GM23338 (cell line): Measurements from ENCODE around the gene URM1. TPM values are rescaled to one million over a fixed set of nuclear protein-coding genes. Genes with fewer than 3 reads are reported as not detected.
A peak's percentile ranks its signal among the peaks of the same experiment; 100 is the strongest.

Experiments
- ATAC-seq: fragments of 200-7000 bp; cut with Tn5 transposase; 3 replicates; pipeline ENCODE4 v1.9.1; 2020
- DNase-seq: peaks from one replicate; pipeline ENCODE4 v3.0.0-alpha.2; 2015; ENCODE audit warnings: low spot score
- H2AFZ ChIP-seq: fragments of 200-600 bp; sonication (generic); 2 replicates; pipeline ENCODE4 v1.8.0; 2016; ENCODE audit warnings: antibody characterized with exemption, mild to moderate bottlenecking, moderate library complexity
- H3F3A ChIP-seq: fragments of 200-600 bp; sonication (generic); replicated peaks from 2 replicates; pipeline ENCODE4 v1.8.0; 2017; ENCODE audit warnings: antibody characterized with exemption, mixed run types, low read depth
- H3K27ac ChIP-seq: fragments of 200-600 bp; sonication (generic); 2 replicates; pipeline ENCODE4 v1.6.1; 2016; ENCODE audit warnings: low read depth
- H3K27me3 ChIP-seq: fragments of 200-600 bp; sonication (generic); 2 replicates; pipeline ENCODE4 v1.8.0; 2016; ENCODE audit warnings: mild to moderate bottlenecking, mixed run types, moderate library complexity; ENCODE audit not compliant: insufficient read depth
- H3K36me3 ChIP-seq: fragments of 200-600 bp; sonication (generic); 2 replicates; pipeline ENCODE4 v1.8.0; 2016; ENCODE audit warnings: mild to moderate bottlenecking; ENCODE audit not compliant: insufficient read depth
- H3K4me1 ChIP-seq: fragments of 200-600 bp; sonication (generic); 2 replicates; pipeline ENCODE4 v1.8.0; 2016; ENCODE audit warnings: mild to moderate bottlenecking, moderate library complexity; ENCODE audit not compliant: insufficient read depth
- H3K4me2 ChIP-seq: fragments of 200-600 bp; sonication (generic); 2 replicates; pipeline ENCODE4 v1.7.1; 2017; ENCODE audit warnings: mixed run types
- H3K4me3 ChIP-seq: fragments of 200-600 bp; sonication (generic); 2 replicates; pipeline ENCODE4 v1.6.1; 2016; ENCODE audit warnings: mixed run types
- H3K79me2 ChIP-seq: fragments of 200-600 bp; sonication (generic); replicated peaks from 2 replicates; pipeline ENCODE4 v1.8.0; 2017; ENCODE audit warnings: mild to moderate bottlenecking; ENCODE audit not compliant: insufficient read depth
- H3K9me2 ChIP-seq: fragments of 200-600 bp; sonication (generic); 2 replicates; pipeline ENCODE4 v1.8.0; 2017; ENCODE audit not compliant: insufficient read depth
- H4K20me1 ChIP-seq: fragments of 200-600 bp; sonication (generic); replicated peaks from 2 replicates; pipeline ENCODE4 v1.8.0; 2017; ENCODE audit warnings: mild to moderate bottlenecking; ENCODE audit not compliant: insufficient read depth
- H3K27ac Mint-ChIP-seq: 2 replicates; pipeline ENCODE4 v1.8.0; 2020; ENCODE audit warnings: inconsistent platforms, mild to moderate bottlenecking, moderate library complexity, mixed read lengths
- H3K27me3 Mint-ChIP-seq: 3 replicates; pipeline ENCODE4 v1.8.0; 2022; ENCODE audit warnings: low read depth, mild to moderate bottlenecking, moderate library complexity, mixed read lengths, inconsistent platforms; ENCODE audit not compliant: insufficient read depth, poor library complexity
- H3K36me3 Mint-ChIP-seq: 3 replicates; pipeline ENCODE4 v1.8.0; 2021; ENCODE audit warnings: low read depth, mild to moderate bottlenecking, inconsistent platforms, moderate library complexity, mixed read lengths
- H3K4me1 Mint-ChIP-seq: 3 replicates; pipeline ENCODE4 v1.8.0; 2020; ENCODE audit warnings: mild to moderate bottlenecking, inconsistent platforms, mixed read lengths
- H3K4me3 Mint-ChIP-seq: 3 replicates; pipeline ENCODE4 v1.8.0; 2021; ENCODE audit warnings: moderate library complexity, mild to moderate bottlenecking, inconsistent platforms, mixed read lengths
- H3K9me3 Mint-ChIP-seq: 3 replicates; pipeline ENCODE4 v1.8.0; 2020; ENCODE audit warnings: moderate library complexity, mild to moderate bottlenecking, inconsistent platforms, mixed read lengths
- CTCF ChIP-seq, 2 experiments: fragments of 200-600 bp in 1 of 2; sonication (generic) in 1 of 2; conservative IDR thresholded peaks; 2 replicates each; pipeline versions ENCODE4 v1.5.1 to v1.6.1; 2016 to 2017; ENCODE audit warnings: antibody characterized with exemption in 2 of 2, low read depth in 2 of 2, mild to moderate bottlenecking in 2 of 2, moderate library complexity in 1 of 2
- ETS1 ChIP-seq: IDR thresholded peaks from 2 replicates; pipeline ENCODE4 v1.6.1; 2016; ENCODE audit warnings: antibody characterized with exemption
- EZH2 ChIP-seq: fragments of 200-600 bp; sonication (generic); IDR thresholded peaks from one replicate; pipeline ENCODE4 v1.8.0; 2017; ENCODE audit warnings: antibody characterized with exemption, mild to moderate bottlenecking, low read depth; ENCODE audit not compliant: unreplicated experiment
- EZH2phosphoT487 ChIP-seq: fragments of 200-600 bp; sonication (generic); IDR thresholded peaks from one replicate; pipeline ENCODE4 v1.8.1; 2018; ENCODE audit warnings: antibody characterized with exemption; ENCODE audit not compliant: unreplicated experiment
- JUNB ChIP-seq: IDR thresholded peaks from one replicate; pipeline ENCODE4 v1.6.1; 2016; ENCODE audit warnings: antibody characterized with exemption; ENCODE audit not compliant: unreplicated experiment
- NANOG ChIP-seq: IDR thresholded peaks from 2 replicates; pipeline ENCODE4 v1.6.1; 2016; ENCODE audit warnings: antibody characterized with exemption, borderline replicate concordance
- POLR2AphosphoS5 ChIP-seq: IDR thresholded peaks from 2 replicates; pipeline ENCODE4 v1.6.1; 2016; ENCODE audit warnings: antibody characterized with exemption, low read depth
- REST ChIP-seq: IDR thresholded peaks from one replicate; pipeline ENCODE4 v1.6.1; 2018; ENCODE audit warnings: antibody characterized with exemption; ENCODE audit not compliant: unreplicated experiment
- STAT1 ChIP-seq: IDR thresholded peaks from one replicate; pipeline ENCODE4 v1.6.1; 2016; ENCODE audit warnings: antibody characterized with exemption; ENCODE audit not compliant: unreplicated experiment
- ZNF114 ChIP-seq: fragments of 250-450 bp; sonication (Bioruptor Pico); IDR thresholded peaks from 2 replicates; pipeline ENCODE4 v1.5.0; 2020; ENCODE audit warnings: mild to moderate bottlenecking, moderate library complexity
- ZNF331 ChIP-seq: fragments of 250-450 bp; sonication (Bioruptor Pico); IDR thresholded peaks from 2 replicates; pipeline ENCODE4 v1.5.0; 2020; ENCODE audit warnings: low read depth, mild to moderate bottlenecking, moderate library complexity
- polyA plus RNA-seq: library from polyadenylated mRNA; unstranded; fragments of >200 nt; fragmentation: Nextera tagmentation; extraction: Ambion mirVana; gene quantifications from 2 replicates; pipeline ENCODE4 v1.2.1, GENCODE V29; 2016
- total RNA-seq: library from RNA; depleted of rRNA; stranded (reverse); fragments of >200 nt; shearing (Covaris generic); gene quantifications from 2 replicates; pipeline ENCODE4 v1.2.3, GENCODE V29; 2014

URM1 gene
- total and polyA plus RNA-seq, 2 experiments from 2014 or later, result 28.6 to 47.8 TPM

- H3K27me3 ChIP-seq, result no peaks in the 10 kb centered on the region
- Mint-ChIP-seq H3K27me3 (peaks cover 11% of the 10 kb centered on the region), H3K4me3 (peak overlapping the region; percentile 94), H3K4me1 (no peaks in the 10 kb centered on the region), H3K36me3 (peaks cover 25% of the 10 kb centered on the region), H3K27ac (peak overlapping the region; percentile 97), H3K9me3 (no peaks in the 10 kb centered on the region)
- H3K4me1 ChIP-seq, result peaks cover 7% of the 10 kb centered on the region
- DNase-seq (no peak), ATAC-seq (peak; percentile 25)
- TF ChIP-seq ZNF114 (CRISPR knock-in tag) (no peak), CTCF (conservative IDR thresholded peaks at IDR 0.05; ENCODE audit: low read depth in 2 of 2) (no peak), STAT1 (no peak), EZH2phosphoT487 (no peak), POLR2AphosphoS5 (no peak), ETS1 (no peak), REST (no peak), JUNB (no peak), EZH2 (no peak), ZNF331 (CRISPR knock-in tag) (no peak), NANOG (no peak)
- H3K9me2 ChIP-seq, result no peaks in the 10 kb centered on the region
- peaks cover 6% of the 10 kb centered on the region for H3K36me3 ChIP-seq
- H3K27ac ChIP-seq, result peak overlapping the region; percentile 63; the same call in 1 of the 2 replicates
- H3F3A ChIP-seq, result peaks cover 5% of the 10 kb centered on the region; the same call in 1 of the 2 replicates
- no peaks in the 10 kb centered on the region; the same call in none of the 2 replicates for H4K20me1 ChIP-seq
- H3K4me2 ChIP-seq, result peak overlapping the region; percentile 84
- peak overlapping the region; percentile 66 for H2AFZ ChIP-seq
- peak overlapping the region; percentile 99 for H3K4me3 ChIP-seq
- peaks cover 18% of the 10 kb centered on the region for H3K79me2 ChIP-seq
These were observed 49.2 kb upstream of the URM1 start for GRCh38 chr9:128321879-128322403.
